ENCODE results near the gene IFRD2. TPM values are rescaled to one million over a fixed set of nuclear protein-coding genes. Genes with fewer than 3 reads are reported as not detected.

Gene IFRD2
- total and polyA plus RNA-seq, 2 of the 8 experiments (the other 6 are each of a cell fraction or from before 2014, with no cell fraction given) = 76.7 to 88.8 TPM

GRCh38 chr3:50278123-50278879 is 13.9 kb downstream of the IFRD2 start:
- no peak overlapping the region for H2BK15ac ChIP-seq (ENCODE audit: low read length)
- no peak overlapping the region for H2BK120ac ChIP-seq (replicated peaks; ENCODE audit: low read depth, low read length)
- no peak overlapping the region for H3K56ac ChIP-seq (replicated peaks; ENCODE audit: insufficient read length, low read depth, low read length)
- no peaks in the 10 kb centered on the region; a peak in 1 of 4 replicates for H3K9me3 ChIP-seq (ENCODE audit: insufficient read depth in 2 of 2, low read depth in 1 of 2, low read length in 1 of 2)
- H3K18ac ChIP-seq (ENCODE audit: extremely low read depth, low read length) = no peak overlapping the region
- H3K4me3 ChIP-seq (ENCODE audit: extremely low read depth in 1 of 4, insufficient read depth in 2 of 4, low read depth in 3 of 4, low read length in 4 of 4) = no peak overlapping the region
- H3K4ac ChIP-seq (replicated peaks; ENCODE audit: insufficient read length, low read depth, low read length) = no peak overlapping the region
- WGBS, 2 experiments (ENCODE audit: extremely low coverage in 1 of 2, insufficient coverage in 1 of 2, insufficient read length in 1 of 2, insufficient replicate concordance in 2 of 2, low coverage in 1 of 2, low lambda C conversion rate in 2 of 2, missing lambda C conversion rate in 1 of 2) = 97% methylated on average over 4 of the region's 4 CpGs; no CpG with 5 or more reads in 1 of the 2 experiments
- H2BK20ac ChIP-seq (ENCODE audit: low read length) = no peak overlapping the region
- no peak for DNase-seq (ENCODE audit: low read depth in 1 of 2, low spot score in 2 of 2)
- no peak overlapping the region for H3K23ac ChIP-seq (ENCODE audit: insufficient read length)
- TF ChIP-seq SP4 (IDR thresholded peaks at IDR 0.05; ENCODE audit: low read length) = no peak
- TF ChIP-seq JUN (IDR thresholded peaks at IDR 0.05; ENCODE audit: low read depth, low read length) = no peak
- no peak for TF ChIP-seq SAP30 (IDR thresholded peaks at IDR 0.05; ENCODE audit: insufficient read depth, insufficient replicate concordance, low read length)
- TF ChIP-seq CEBPB (IDR thresholded peaks at IDR 0.05; ENCODE audit: low read depth, low read length) = no peak
- TF ChIP-seq RBBP5 (IDR thresholded peaks at IDR 0.05; ENCODE audit: borderline replicate concordance, low read depth, low read length) = no peak
- no peak for TF ChIP-seq HDAC2 (IDR thresholded peaks at IDR 0.05; ENCODE audit: borderline replicate concordance in 1 of 2, low read depth in 2 of 2, low read length in 2 of 2)
- TF ChIP-seq USF2 (IDR thresholded peaks at IDR 0.05; ENCODE audit: low read length) = no peak
- no peak for TF ChIP-seq ZNF274 (IDR thresholded peaks at IDR 0.05; ENCODE audit: borderline replicate concordance, extremely low read depth, low read length)
- TF ChIP-seq POLR2AphosphoS5 (IDR thresholded peaks at IDR 0.05; ENCODE audit: low read depth, low read length) = no peak
- TF ChIP-seq EGR1 (IDR thresholded peaks at IDR 0.05; ENCODE audit: borderline replicate concordance, low read depth, low read length) = no peak
- peaks cover 0 to 12% (median 7%) of the 10 kb centered on the region in 4 experiments; a peak in 5 of 7 replicates for H3K4me1 ChIP-seq (replicated peaks in 1 of 4; ENCODE audit: control insufficient read depth in 3 of 4, insufficient read depth in 4 of 4, low read length in 3 of 4)
- POLR2A ChIA-PET (ENCODE audit: partially characterized antibody) = interaction anchor here (0.9 to 9.6 kb wide), 5 partner anchors 11 to 59 kb away, joined by 3 to 122 read pairs (median 11); partner anchors contain the start of genes GNAI2, HYAL2 and IFRD2
- H3K36me3 ChIP-seq (ENCODE audit: control insufficient read depth in 2 of 4, insufficient read depth in 4 of 4, low read length in 3 of 4) = no peaks in the 10 kb centered on the region
- no peak overlapping the region for H3K27ac ChIP-seq (ENCODE audit: low read depth, low read length)
- no peak overlapping the region for H3K14ac ChIP-seq (ENCODE audit: insufficient read length)
- H3K79me2 ChIP-seq (ENCODE audit: control insufficient read depth in 1 of 2, insufficient read depth in 2 of 2, low read length in 2 of 2) = no peaks in the 10 kb centered on the region
- H4K5ac ChIP-seq (ENCODE audit: insufficient read length, low read depth, low read length) = no peak overlapping the region
- no peaks in the 10 kb centered on the region for H4K20me1 ChIP-seq (replicated peaks in 1 of 2; ENCODE audit: control insufficient read depth in 1 of 2, insufficient read depth in 2 of 2, low read length in 2 of 2)
- CTCF ChIA-PET (ENCODE audit: partially characterized antibody) = interaction anchor here (0.6 to 53.5 kb wide), 9 partner anchors 15 to 57 kb away, joined by 3 to 2149 read pairs (median 7); partner anchors contain the start of genes GNAI2, HYAL2, HYAL3 and IFRD2
- peaks cover 26 to 46% (median 39%) of the 10 kb centered on the region in 4 experiments for H3K27me3 ChIP-seq (replicated peaks in 1 of 4; ENCODE audit: control insufficient read depth in 3 of 4, extremely low read depth in 1 of 4, insufficient read depth in 3 of 4, low read length in 3 of 4)
- H2AK5ac ChIP-seq (ENCODE audit: low read depth, low read length) = no peak overlapping the region
- no peak overlapping the region for H2AFZ ChIP-seq (ENCODE audit: low read length)
- H2BK5ac ChIP-seq (ENCODE audit: low read depth, low read length) = no peak overlapping the region
- H2BK12ac ChIP-seq (ENCODE audit: low read depth, low read length) = no peak overlapping the region
- H3K9ac ChIP-seq (replicated peaks in 1 of 4; ENCODE audit: extremely low read depth in 1 of 4, low read depth in 3 of 4, low read length in 3 of 4) = peak overlapping the region in 1 of 4 experiments; percentile 19; a peak in 1 of 7 replicates
- H3K4me2 ChIP-seq (ENCODE audit: insufficient read depth in 1 of 2, low read depth in 2 of 2, low read length in 2 of 2) = no peak overlapping the region
- no peak for FAIRE-seq
- H4K91ac ChIP-seq (replicated peaks; ENCODE audit: insufficient read length, low read length) = no peak overlapping the region
- H3K79me1 ChIP-seq (ENCODE audit: low read depth, low read length) = no peaks in the 10 kb centered on the region
- peaks cover 2% of the 10 kb centered on the region; the same call in 1 of the 2 replicates for H3K23me2 ChIP-seq (ENCODE audit: low read depth, low read length)
- no peak overlapping the region for H4K8ac ChIP-seq (ENCODE audit: extremely low read depth, insufficient read depth, low read length)

All from H1 (cell line).